ENCODE data around the gene FILIP1L.

- TF ChIP-seq ZFP3 (CRISPR knock-in tag; IDR thresholded peaks at IDR 0.05) (no peak), CREB5 (CRISPR knock-in tag; IDR thresholded peaks at IDR 0.05; ENCODE audit: low read depth) (no peak), ZFP30 (CRISPR knock-in tag; IDR thresholded peaks at IDR 0.05) (no peak), RARB (CRISPR knock-in tag; IDR thresholded peaks at IDR 0.05) (no peak), CSDC2 (CRISPR knock-in tag; IDR thresholded peaks at IDR 0.05) (no peak), GLIS3 (CRISPR knock-in tag; IDR thresholded peaks at IDR 0.05) (no peak), ESRRG (CRISPR knock-in tag; IDR thresholded peaks at IDR 0.05) (no peak), TSHZ2 (CRISPR knock-in tag; IDR thresholded peaks at IDR 0.05) (no peak), TCF4 (CRISPR knock-in tag; IDR thresholded peaks at IDR 0.05; ENCODE audit: borderline replicate concordance) (no peak), ZNF565 (CRISPR knock-in tag; conservative IDR thresholded peaks at IDR 0.05; ENCODE audit: low read depth) (no peak), PATZ1 (CRISPR knock-in tag; IDR thresholded peaks at IDR 0.05; ENCODE audit: borderline replicate concordance) (no peak), CSRNP3 (CRISPR knock-in tag; IDR thresholded peaks at IDR 0.05) (no peak), OSR1 (CRISPR knock-in tag; IDR thresholded peaks at IDR 0.05) (no peak)
Observed at GRCh38 chr3:99921377-99921695, 193.0 kb downstream of the FILIP1L start.
